G401.6 (cell line): ENCODE measurements around the gene LCNL1.

ENCODE experiments used
- FAIRE-seq: peaks from 2 replicates; lab custom pipeline; 2012; peaks lifted over from hg19 to GRCh38; lab: Jason Lieb, UNC

The LCNL1 gene

DNA sequence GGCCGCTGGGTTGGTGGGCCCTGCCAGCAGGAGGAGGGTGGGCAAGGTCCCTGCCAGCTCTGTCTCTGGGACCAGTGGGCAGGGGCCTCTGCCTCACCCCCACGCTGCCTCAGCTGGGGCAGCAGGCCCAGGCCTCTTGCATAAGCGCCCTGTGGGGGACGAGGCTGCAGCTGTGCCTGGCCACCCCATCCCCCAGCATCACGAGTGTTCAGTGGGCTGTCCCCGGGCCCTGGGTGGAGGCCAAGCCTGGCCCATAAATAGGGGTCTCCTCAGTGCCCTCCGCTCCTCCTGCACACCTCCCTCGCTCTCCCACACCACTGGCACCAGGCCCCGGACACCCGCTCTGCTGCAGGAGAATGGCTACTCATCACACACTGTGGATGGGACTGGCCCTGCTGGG lies 5.6 kb upstream of the LCNL1 start, which contains the start of gene PTGDS:
PTGDS (plus strand) TSS at position 282 of the 400 bp plus-strand sequence; CDS start at position 357, 75 bp downstream.
- FAIRE-seq, result no peak

DNA sequence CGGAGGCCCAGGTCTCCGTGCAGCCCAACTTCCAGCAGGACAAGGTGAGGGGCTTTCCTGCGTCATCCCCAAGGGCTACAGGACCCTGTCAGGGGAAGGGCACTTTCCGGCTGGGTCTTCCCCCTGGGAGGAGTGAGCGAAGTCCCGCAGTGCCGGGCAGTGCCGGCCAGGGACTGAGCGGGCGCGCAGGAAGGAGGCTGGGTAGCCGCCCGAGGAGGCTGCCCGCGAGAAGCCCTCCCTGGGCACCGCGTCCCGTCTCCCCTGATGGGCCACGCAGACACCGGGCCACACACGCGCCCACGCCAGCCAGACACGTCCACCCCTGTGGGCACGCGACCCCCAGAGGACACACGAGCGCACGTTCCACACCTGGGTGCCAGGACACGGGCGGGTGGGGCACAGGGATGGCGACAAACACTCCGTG lies 5.1 kb upstream of the LCNL1 start:
- FAIRE-seq, result no peak

DNA sequence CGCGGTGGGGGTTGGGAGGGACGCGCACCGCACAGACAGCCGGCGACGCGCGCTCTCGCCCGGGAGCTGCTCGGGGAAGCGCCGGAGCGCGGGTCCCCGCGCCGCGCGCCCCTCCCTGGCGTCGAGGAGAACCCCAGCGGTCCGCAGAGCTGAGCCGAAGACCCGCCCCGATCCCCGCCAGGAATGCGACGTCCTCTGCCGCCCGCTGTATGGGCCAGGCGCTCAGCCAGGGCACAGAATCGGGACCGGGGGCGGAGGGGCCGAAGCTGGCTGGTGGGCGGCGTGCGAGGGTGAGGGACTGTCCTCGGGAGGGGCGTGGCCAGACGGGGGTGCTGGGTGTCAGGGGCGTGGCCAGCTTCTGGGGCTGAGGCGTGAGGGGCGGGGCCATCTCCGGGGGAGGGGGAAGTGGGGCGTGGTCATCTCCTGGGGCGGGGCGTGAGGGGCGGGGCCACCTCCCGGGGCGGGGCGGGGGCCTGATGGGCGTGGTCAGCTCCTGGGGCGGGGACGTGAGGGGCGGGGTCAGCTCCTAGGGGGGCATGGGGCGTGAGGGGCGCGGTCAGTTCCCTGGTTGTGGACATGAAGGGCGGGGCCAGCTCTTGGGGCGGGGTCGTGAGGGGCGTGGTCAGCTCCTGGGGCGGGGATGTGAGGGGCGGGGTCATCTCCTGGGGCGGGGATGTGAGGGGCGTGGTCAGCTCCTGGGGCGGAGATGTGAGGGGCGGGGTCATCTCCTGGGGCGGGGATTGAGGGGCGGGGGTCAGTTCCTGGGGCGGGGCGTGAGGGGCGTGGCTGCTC lies 4.5 kb upstream of the LCNL1 start:
- no peak for FAIRE-seq

DNA sequence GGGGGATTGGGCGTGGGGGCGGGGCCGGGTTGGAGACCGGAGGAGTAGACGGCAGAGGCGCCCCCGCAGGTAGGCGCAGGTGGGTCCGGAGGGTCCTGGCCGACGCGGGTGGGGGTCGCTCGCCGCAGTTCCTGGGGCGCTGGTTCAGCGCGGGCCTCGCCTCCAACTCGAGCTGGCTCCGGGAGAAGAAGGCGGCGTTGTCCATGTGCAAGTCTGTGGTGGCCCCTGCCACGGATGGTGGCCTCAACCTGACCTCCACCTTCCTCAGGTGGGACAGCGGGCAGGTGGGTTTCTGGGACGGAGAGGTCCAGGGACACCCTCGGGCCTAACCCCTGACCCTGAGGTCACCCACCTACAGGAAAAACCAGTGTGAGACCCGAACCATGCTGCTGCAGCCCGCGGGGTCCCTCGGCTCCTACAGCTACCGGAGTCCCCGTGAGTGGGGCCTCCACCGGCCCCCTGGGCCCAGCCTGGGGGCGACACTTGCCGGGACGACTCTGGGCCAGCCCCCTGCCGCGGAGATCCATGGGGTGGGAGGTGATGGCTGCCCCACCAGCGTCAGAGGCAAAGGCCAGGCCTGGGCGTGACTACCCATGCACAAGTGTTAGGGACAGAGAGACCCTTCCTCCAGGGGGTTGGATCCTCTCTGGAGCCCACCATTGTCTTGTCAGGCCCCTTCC lies 3.8 kb upstream of the LCNL1 start:
- FAIRE-seq, result no peak

DNA sequence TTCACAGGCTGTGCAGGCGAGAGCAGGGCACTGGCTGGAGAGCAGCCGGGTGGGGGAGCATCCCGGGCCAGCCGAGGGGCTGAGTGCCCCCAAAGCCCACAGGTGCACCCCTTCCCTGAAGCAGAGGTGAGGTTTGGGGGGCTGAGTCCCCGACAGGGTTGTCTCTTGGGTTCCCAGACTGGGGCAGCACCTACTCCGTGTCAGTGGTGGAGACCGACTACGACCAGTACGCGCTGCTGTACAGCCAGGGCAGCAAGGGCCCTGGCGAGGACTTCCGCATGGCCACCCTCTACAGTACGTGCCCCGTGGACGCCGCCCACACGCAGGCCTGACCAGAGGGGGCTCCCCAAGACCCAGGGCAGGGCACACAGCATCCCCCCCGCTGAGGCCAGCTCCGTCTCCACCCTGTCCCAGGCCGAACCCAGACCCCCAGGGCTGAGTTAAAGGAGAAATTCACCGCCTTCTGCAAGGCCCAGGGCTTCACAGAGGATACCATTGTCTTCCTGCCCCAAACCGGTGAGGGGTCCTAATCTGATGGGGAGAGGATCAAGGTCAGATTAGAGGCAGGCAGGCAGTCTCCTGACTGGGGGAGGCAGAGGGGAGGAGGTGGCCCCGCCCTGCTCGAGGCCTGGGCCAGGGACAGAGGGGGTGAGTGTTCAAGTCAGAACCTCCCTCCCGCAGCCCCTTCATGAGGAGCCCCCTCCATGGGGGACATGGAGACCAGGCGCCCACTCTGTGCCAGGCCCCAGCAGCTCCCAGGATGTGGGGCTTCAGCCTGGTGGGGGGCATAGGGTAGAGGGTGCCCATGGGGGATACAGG lies 2.8 kb upstream of the LCNL1 start:
- no peak for FAIRE-seq

DNA sequence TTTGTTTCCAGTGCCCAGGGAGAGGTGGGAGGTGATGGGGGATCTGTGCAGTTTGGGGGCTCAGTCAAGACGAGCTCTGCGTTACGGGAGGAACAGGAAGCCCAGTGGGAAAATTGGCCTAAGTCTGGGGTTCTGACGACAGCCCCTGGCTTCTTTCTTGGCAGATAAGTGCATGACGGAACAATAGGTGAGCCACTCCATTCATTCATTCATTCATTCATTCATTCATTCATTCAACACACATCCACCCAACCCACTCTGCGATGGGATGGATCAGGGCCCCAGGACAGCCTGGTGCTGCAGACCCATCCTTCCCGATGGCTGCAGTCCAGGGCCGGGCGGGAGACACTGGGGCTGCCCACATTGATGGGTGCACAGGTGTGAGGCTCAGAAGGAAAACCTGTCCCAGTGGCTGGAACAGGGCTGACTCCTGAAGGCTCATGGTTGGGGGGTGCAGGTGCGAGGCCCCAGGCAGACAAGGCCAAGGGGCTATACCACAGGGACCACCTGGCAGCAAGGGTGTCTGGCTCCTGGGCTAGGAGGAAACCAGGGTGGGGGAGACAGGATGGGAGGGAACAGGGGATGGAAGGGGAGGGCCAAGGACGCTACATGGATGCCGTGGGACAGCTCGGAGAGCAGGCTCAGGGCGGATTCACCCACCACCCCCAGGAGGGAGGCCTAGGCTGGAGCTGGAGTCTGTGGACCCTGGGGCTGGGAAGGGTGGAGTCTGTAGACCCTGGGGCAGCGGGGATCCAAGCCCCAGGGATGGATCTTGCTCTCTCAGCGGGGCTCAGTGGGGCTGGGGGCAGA lies 1.9 kb upstream of the LCNL1 start:
- FAIRE-seq, result no peak

DNA sequence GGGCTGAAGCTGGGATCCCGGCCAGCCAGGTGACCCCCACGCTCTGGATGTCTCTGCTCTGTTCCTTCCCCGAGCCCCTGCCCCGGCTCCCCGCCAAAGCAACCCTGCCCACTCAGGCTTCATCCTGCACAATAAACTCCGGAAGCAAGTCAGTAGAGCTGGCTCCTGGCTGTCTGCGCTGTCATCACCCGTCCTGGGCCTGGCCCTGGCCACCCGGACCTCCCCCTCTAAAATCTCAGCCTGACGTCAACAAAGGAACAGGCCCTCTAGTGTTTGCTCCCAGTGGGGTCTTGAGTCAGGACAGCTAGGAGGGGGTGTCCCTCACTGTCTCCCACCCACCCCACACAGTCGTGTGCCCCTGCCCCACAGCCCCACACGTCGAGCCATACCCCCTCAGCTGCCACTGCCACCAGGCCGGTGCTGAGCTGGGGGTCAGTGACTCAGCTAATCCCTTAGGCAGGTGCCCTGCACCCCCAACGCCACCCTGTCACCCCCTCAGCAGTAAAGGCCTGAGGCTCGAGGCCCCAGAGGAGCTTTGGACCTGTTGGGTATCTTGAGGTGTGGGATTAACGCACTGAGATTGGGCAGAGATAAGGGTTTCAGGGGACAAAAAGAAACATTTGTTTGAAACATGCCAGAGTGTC lies 1.1 kb upstream of the LCNL1 start:
- FAIRE-seq, result no peak

DNA sequence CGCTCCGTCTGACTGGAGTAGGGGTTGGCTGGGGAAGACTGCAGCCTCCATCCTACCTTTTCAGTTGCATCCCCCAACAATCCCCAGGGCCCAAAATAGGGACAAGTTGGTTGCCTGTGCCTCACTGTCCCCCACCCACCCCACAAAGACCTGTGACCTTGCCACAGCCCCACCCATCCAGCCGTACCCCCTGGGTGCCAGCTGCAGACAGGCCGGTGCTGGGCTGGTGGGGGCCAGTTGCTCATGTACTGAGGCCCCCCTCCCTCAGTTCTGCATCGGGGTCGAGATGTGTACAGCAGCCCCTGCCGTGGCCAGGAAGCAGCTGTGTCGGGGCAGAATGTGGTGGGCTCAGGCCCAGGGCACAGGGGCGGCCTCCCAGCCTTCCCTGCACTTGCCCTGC lies 374 bp downstream of the LCNL1 start:
- FAIRE-seq, result no peak

DNA sequence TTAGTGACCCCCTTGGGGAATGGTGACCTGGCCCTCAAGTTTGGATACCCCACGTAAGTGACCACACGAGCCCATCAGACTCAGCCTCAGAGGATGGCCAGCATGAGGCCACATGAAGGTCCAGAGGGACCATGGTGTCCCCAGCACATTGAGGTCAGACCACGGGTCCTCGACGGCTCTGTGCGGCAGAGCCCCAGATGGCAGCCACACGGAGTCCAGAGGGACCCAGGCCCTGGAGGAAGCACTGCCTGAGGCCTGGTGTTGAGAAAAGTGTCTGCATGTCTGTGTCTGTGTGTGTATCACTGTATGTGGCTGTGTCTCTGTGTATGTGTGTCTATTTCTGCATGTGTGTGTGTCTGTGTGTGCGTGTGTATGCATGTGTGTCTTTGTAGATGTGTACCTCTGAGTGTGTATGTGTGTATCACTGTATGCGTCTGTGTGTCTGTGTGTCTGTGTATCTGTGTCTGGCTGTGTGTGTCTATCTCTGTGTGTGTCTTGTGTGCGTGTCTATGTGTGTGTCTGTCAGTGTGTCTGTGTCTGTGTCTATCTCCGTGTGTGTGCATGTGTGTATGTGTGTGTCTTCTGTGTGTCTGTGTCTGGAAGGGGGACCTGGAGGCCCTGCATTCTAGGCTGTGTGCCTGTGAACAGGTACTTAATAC lies 992 bp downstream of the LCNL1 start:
- no peak for FAIRE-seq

DNA sequence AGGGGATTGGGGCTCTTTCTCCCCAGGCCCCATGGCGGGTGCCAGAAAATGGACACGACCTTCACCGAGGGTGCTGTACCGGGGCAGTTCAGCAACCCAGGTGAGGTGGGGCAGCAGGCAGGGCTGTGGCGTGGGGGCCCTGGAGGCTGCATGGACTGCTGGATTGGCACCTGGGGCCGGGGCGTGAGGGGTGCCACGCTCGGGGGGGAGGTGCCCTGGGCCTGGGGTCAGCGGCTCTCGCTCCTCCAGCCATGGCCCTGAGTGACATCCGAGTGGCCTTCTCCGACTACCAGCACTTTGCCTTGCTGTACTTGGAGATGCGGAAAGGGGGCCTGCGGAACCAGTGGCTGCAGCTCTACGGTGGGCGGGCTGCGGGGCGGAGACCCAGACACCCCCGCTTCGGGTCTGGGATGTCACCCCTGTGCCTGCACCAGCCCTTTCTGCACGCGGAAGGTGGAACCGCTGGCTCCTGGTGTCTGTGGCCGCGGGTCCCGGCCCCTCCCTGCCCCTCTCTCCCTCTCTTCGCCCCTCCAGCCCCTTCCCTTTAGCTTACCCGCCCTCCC lies 1.8 kb downstream of the LCNL1 start:
- no peak for FAIRE-seq

DNA sequence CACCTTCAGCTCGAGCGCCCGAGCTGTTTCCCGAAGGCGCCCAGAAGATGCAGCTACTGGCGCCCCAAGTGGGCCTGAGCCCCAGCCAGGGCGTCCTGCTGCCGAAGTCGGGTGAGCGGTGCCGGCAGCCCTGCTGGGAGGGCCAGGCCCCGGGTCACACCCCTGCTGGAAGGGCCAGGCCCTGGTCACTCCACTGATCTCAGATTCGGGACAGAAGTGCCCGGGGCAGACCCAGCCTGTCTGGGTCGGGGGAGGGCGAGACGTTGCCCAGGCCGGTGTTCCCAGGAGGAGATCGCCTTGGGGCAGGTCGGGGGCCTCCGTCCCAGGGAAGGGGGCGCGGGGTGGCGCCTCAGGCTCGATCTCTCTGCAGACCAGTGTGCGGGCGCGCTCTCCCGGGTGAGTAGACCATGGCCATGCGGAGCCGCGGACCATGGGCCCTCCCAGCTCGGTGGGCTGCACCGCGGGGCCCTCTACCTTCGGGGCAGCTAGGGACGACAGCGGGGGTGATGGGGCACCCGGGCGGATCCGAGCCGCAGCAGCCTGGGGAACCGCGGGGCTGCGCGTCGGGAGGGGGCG lies 2.3 kb downstream of the LCNL1 start:
- FAIRE-seq, result no peak

DNA sequence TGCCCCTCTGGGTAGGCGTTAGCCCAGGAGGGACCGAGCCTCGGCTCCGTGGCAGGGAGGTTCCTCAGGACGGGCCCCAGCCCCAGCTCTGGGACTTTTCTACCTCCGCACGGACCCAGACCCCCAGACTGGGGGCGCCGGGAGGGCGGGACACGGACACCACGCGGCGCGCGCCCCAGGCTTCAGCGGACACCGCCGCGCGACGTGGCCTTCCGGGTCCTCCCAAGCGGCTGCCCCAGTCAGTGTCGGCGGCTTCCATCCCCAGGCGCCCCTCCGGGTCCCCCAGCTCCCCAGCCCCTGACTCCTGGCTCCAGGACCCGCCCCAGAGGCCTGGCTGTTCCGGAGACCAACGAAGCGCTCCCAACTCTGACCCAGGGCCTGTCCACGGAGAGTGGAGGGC lies 3.1 kb downstream of the LCNL1 start:
- FAIRE-seq, result no peak

DNA sequence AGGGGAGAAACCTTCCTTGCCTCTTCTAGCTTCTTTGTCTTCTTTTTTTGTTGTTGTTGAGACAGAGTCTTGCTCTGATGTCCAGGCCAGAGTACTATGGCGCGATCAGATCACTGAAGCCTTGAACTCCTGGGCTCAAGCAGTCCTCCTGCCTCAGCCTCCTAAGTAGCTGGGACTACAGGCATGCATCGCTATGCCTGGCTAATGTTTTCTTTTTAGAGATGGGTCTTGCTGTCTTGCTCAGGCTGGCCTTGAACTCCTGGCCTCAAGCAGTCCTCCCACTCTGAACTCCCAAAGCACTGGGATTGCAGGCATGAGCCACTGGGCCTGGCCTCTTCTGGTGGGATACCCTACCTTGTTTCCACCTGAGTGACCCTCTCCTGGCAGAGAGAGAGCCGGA lies 6.1 kb downstream of the LCNL1 start:
- no peak for FAIRE-seq

DNA sequence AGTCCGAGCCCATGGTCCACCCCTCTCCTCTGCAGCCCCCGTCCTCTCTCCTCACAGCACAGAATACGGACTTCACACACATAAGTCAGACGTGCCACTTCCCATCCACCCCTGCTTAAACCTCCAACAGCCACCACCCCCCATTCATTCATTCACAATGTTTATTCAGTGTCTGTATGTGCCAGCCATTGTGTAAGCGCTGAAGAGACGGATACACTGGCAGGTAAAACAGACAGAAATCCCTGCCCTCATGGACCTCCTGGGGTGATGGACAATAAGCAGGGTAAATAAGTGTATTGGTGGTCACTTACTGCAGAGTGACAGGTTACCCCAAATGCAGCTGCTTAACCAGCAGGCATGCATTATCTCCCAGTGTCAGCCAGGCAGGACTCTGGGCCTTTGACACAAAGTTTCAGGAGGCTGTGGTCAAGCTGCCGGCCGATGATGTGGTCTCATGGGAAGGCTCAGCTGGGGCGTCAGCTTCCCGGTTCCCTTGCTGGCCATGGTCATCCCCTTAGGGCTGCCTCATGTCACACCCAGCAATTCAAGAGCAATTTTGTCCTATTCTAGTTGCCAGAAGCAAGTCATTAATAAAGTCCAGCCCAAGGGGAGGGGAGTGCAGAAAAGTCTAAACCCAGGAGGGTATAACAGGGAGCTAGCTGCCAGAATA lies 7.6 kb downstream of the LCNL1 start:
- no peak for FAIRE-seq

DNA sequence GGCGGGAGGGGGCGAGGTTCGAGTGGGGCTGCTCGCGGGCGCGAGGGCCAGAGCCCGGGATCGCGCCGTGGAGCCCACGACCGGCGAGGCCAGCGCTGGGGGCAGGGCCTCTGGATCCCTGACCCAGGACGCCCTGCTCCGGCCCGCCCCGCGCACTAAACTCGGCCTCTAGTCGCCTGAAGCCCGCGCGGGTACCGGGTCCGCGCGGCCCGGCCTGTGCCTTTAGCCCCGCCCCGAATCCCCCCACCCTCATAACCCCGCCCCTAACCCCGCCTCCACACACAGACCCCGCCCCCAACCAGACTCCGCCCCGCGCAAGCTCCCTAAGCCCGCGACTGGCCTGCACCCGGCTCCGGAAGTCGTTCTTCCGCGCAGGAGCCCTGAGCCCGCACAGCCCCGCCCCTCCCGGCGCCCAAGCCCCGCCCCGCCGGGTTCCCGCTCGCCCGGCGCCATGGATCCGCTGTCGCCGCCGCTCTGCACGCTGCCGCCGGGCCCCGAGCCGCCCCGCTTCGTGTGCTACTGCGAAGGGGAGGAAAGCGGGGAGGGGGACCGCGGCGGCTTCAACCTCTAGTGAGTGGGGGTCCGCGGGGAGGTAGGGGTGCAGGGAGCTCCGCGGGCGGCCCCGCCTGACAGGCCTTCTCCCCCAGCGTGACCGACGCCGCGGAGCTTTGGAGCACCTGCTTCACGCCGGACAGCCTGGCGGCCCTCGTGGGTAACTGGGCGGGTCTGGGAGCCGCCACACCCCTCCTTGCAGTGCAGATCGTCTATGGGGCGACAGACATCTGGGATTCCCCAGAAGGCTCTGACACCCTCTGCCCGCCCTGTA lies 9.4 kb downstream of the LCNL1 start, which contains the start of gene PAXX:
PAXX (plus strand) TSS at position 430 of the 826 bp plus-strand sequence; CDS start at position 452, 22 bp downstream.
- no peak for FAIRE-seq

DNA sequence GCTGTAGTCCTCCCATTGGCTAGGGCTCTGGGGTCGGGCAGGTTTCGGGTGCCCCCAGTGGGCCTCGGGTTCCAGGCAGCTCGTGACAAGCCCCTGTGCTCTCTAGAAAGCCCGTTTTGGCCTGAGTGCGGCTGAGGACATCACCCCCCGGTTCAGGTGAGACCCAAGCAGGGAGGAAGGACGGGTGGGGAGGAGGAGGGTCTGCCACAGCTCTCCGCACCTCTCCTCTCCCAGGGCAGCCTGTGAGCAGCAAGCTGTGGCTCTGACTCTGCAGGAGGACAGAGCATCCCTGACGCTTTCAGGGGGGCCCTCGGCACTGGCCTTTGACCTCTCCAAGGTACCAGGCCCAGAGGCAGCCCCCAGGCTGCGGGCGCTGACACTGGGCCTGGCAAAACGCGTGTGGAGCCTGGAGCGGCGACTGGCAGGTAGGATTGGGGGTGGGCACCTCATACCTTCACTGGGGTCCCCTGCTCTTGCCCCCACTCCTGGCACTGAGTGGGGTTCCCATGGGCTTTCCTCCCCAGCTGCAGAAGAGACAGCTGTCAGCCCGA lies 10.1 kb downstream of the LCNL1 start:
- FAIRE-seq, result no peak

DNA sequence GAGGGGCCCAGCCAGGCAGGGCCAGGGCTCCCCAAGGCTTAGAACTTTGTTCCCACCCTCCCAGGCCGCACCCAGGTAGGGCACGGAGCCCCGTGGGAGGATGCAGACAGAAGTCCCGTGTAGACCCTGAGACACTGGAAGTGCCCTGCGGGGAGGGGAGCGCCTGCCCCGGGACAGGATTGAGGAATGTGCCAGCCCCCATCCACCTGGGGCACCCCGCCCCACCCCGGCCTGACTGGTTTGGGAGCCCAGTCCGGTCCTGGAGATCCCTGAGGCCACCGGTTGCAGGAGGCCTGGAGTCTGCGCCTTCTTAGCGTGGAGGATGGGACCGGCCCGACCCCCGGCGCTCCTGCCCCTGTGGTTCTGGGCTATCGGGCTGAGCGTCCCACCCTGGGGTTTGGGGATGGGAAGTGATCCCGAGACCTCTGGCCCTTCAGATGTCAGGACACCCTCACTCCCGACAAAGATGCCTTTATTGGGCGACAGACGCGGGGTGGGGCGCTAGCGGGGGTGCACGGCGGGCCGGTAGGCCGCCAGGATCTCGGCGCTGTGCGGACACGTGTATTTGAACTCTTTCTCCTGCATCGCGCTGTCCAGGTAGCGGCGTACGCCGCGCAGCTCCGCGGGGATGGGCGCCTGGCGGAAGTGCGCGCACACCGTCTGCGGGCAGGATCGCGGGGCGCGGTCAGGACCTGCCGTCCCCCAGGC lies 11.5 kb downstream of the LCNL1 start:
- FAIRE-seq, result no peak

DNA sequence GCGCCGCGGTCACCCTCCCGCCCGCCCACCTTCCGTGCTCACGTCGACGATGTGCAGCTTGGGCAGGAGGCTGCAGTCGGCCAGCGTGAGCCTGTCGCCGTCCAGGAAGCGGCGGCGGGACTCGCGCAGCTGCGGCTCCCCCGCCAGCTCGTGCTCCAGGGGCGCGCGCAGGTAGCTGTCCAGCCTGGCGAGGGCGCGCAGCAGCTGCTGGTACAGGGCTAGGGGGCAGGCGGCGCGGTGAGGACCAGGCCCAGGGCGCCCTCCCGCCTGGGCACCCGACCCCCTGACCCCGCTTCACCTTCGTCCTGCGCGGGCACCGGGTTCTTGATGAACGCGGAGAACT lies 12.1 kb downstream of the LCNL1 start:
- no peak for FAIRE-seq
